HepG2 (cell line): ENCODE measurements around the gene SLC22A4. TPM values are rescaled to one million over a fixed set of nuclear protein-coding genes. Genes with fewer than 3 reads are reported as not detected.

Experiments used
- ATAC-seq: fragments of 200-7000 bp; cut with Tn5 transposase; 3 replicates; pipeline ENCODE4 v1.9.1; 2020; ENCODE audit warnings: mild to moderate bottlenecking, moderate library complexity
- BruUV-seq: library from RNA; stranded (reverse); fragments of 400-500 nt; replicated peaks from 2 replicates; lab custom pipeline; 2021; lab: Mats Ljungman, UMichigan
- CTCF ChIA-PET: fragments of 300-600 bp; formaldehyde crosslinking; extraction: SDS; loops from one replicate; lab custom pipeline; 2021; ENCODE audit warnings: low total read pairs, inconsistent platforms, low intra/inter-chr PET ratio; lab: Yijun Ruan, JAX
- POLR2A ChIA-PET: fragments of 350-600 bp; sonication (Branson Sonifier 250); formaldehyde crosslinking; loops from one replicate; lab custom pipeline; 2020; ENCODE audit warnings: antibody characterized with exemption, inconsistent platforms; lab: Yijun Ruan, JAX
- DNase-seq: peaks from one replicate; pipeline ENCODE4 v3.0.0-alpha.2; 2015; ENCODE audit warnings: low spot score
- FAIRE-seq: peaks from 3 replicates; lab custom pipeline; 2011; peaks lifted over from hg19 to GRCh38; lab: Jason Lieb, UNC
- H2AFZ ChIP-seq: one replicate; pipeline ENCODE4 v1.6.1; 2011; ENCODE audit warnings: low read length, inconsistent platforms
- H3K27ac ChIP-seq: fragments of 300-600 bp; 3 replicates; pipeline ENCODE4 v1.8.0; 2011; ENCODE audit warnings: mixed run types, mild to moderate bottlenecking, mixed read lengths, low read length, inconsistent platforms; ENCODE audit not compliant: insufficient read depth; ENCODE audit errors: extremely low read length
- H3K27me3 ChIP-seq, 2 experiments: fragments of 200-600 bp in 1 of 2; 2 replicates in 1 of 2; 3 replicates in 1 of 2; pipeline versions ENCODE4 v1.6.0 to v1.8.0; 2011; ENCODE audit warnings: low read length in 2 of 2, mild to moderate bottlenecking in 2 of 2, moderate library complexity in 2 of 2, inconsistent platforms in 1 of 2; ENCODE audit not compliant: insufficient read depth in 2 of 2, control insufficient read depth in 1 of 2
- H3K36me3 ChIP-seq, 2 experiments: fragments of 200-600 bp in 1 of 2; replicated peaks in 1 of 2; 2 replicates in 1 of 2; 3 replicates in 1 of 2; pipeline versions ENCODE4 v1.5.1 to v1.8.0; 2011; ENCODE audit warnings: low read length in 2 of 2, inconsistent platforms in 1 of 2; ENCODE audit not compliant: insufficient read depth in 2 of 2, control insufficient read depth in 1 of 2
- H3K4me1 ChIP-seq: 2 replicates; pipeline ENCODE4 v1.5.1; 2012; ENCODE audit warnings: low read length, inconsistent platforms; ENCODE audit not compliant: insufficient read depth
- H3K4me2 ChIP-seq: 2 replicates; pipeline ENCODE4 v1.6.0; 2011; ENCODE audit warnings: low read depth, low read length, inconsistent platforms
- H3K4me3 ChIP-seq, 3 experiments: fragments of 200-600 bp in 1 of 3; sonication (generic), shearing (Covaris generic) in 1 of 3; replicated peaks in 1 of 3; 2 replicates each; pipeline ENCODE4 v1.5.1; 2011 to 2016; ENCODE audit warnings: low read length in 3 of 3, inconsistent platforms in 2 of 3, low read depth in 2 of 3, mild to moderate bottlenecking in 2 of 3, control low read depth in 1 of 3, mixed read lengths in 1 of 3; ENCODE audit not compliant: insufficient read depth in 1 of 3
- H3K79me2 ChIP-seq: one replicate; pipeline ENCODE4 v1.6.1; 2011; ENCODE audit warnings: low read length, inconsistent platforms; ENCODE audit not compliant: insufficient read depth
- H3K9ac ChIP-seq: 2 replicates; pipeline ENCODE4 v1.6.0; 2011; ENCODE audit warnings: mild to moderate bottlenecking, low read depth, low read length, inconsistent platforms; ENCODE audit not compliant: insufficient read depth
- H3K9me3 ChIP-seq: 2 replicates; pipeline ENCODE4 v1.5.1; 2012; ENCODE audit warnings: mild to moderate bottlenecking, low read length
- H4K20me1 ChIP-seq: 2 replicates; pipeline ENCODE4 v1.6.0; 2011; ENCODE audit warnings: inconsistent platforms, mild to moderate bottlenecking, low read length, moderate library complexity; ENCODE audit not compliant: insufficient read depth
- BRCA1 ChIP-seq: sonication (generic); formaldehyde crosslinking; IDR thresholded peaks from 2 replicates; pipeline ENCODE4 v1.4.0; 2020; ENCODE audit warnings: missing genetic modification reagents
- CREB1 ChIP-seq, 2 experiments: fragments of 450-650 bp in 1 of 2; IDR thresholded peaks; 2 replicates each; pipeline ENCODE4 v1.6.1; 2016 to 2017; ENCODE audit warnings: control low read depth in 1 of 2, mild to moderate bottlenecking in 1 of 2, missing compliant biosample characterization in 1 of 2, missing genetic modification characterization in 1 of 2
- DR1 ChIP-seq: sonication (generic); formaldehyde crosslinking; IDR thresholded peaks from 2 replicates; pipeline ENCODE4 v1.8.0; 2021; ENCODE audit warnings: mild to moderate bottlenecking, missing genetic modification reagents, inconsistent platforms
- FIP1L1 ChIP-seq: fragments of 200-400 bp; formaldehyde crosslinking; IDR thresholded peaks from 2 replicates; pipeline ENCODE4 v1.6.1; 2018; ENCODE audit warnings: low read depth, mild to moderate bottlenecking, low read length, moderate library complexity, borderline replicate concordance; ENCODE audit not compliant: insufficient read depth
- MEIS2 ChIP-seq: sonication (generic); formaldehyde crosslinking; IDR thresholded peaks from 2 replicates; pipeline ENCODE4 v1.9.0; 2021; ENCODE audit warnings: mild to moderate bottlenecking, missing genetic modification reagents
- NBN ChIP-seq: fragments of 450-650 bp; conservative IDR thresholded peaks from 2 replicates; pipeline ENCODE4 v1.6.1; 2017
- NPAS2 ChIP-seq: sonication (generic); formaldehyde crosslinking; IDR thresholded peaks from 2 replicates; pipeline ENCODE4 v1.8.0; 2022; ENCODE audit warnings: mild to moderate bottlenecking, missing genetic modification reagents, borderline replicate concordance
- SP5 ChIP-seq: IDR thresholded peaks from 2 replicates; pipeline ENCODE4 v1.6.1; 2016; ENCODE audit warnings: low read depth, borderline replicate concordance
- TCF7L2 ChIP-seq: IDR thresholded peaks from 2 replicates; pipeline ENCODE4 v1.6.1; 2011; ENCODE audit warnings: mild to moderate bottlenecking, low read depth, low read length, moderate library complexity
- ZFX ChIP-seq: sonication (generic); formaldehyde crosslinking; IDR thresholded peaks from 2 replicates; pipeline ENCODE4 v1.4.0; 2020; ENCODE audit warnings: mild to moderate bottlenecking, low read depth, missing genetic modification reagents, moderate library complexity
- ZNF282 ChIP-seq: fragments of 450-650 bp; IDR thresholded peaks from 2 replicates; pipeline ENCODE4 v1.6.1; 2018; ENCODE audit not compliant: partially characterized antibody
- ZNF484 ChIP-seq: sonication (generic); formaldehyde crosslinking; IDR thresholded peaks from 2 replicates; pipeline ENCODE4 v1.5.1; 2020; ENCODE audit warnings: mild to moderate bottlenecking, low read depth, missing genetic modification reagents, borderline replicate concordance
- ZNF775 ChIP-seq: sonication (generic); formaldehyde crosslinking; IDR thresholded peaks from 2 replicates; pipeline ENCODE4 v1.4.0; 2020; ENCODE audit warnings: missing genetic modification reagents, mild to moderate bottlenecking, moderate library complexity, borderline replicate concordance
- WGBS: methylation state at CpG from one replicate; pipeline ENCODE4 v1.1.6; 2017; ENCODE audit warnings: low lambda C conversion rate; 5-methylcytosine and 5-hydroxymethylcytosine counted together
- in situ Hi-C: cut with HindIII; loops from 2 replicates; pipeline ENCODE4 v1.10.0; 2017; ENCODE audit warnings: low pct_unique_long_range_greater_than_20kb; ENCODE audit not compliant: extremely low pct_ligation_motif_present
- intact Hi-C: fragments of 100-400 bp; cut with micrococcal nuclease; formaldehyde crosslinking; loops from one replicate; pipeline ENCODE4 v1.10.0; 2022; ENCODE audit not compliant: unreplicated experiment
- polyA plus RNA-seq, 8 experiments: library from polyadenylated mRNA; depleted of rRNA in 3 of 8; stranded (reverse) in 7 of 8; unstranded in 1 of 8; fragments of >200 nt; fragmentation: Illumina TruSeq in 4 of 8; extraction: Trizol in 4 of 8; gene quantifications; 2 replicates each; pipeline versions ENCODE4 v1.2.1 to v1.2.3, GENCODE V29; 2011 to 2016; ENCODE audit warnings: low read depth in 4 of 8, missing spikeins in 1 of 8, mixed read lengths in 1 of 8; ENCODE audit not compliant: insufficient read depth in 1 of 8
- total RNA-seq, 5 experiments: library from RNA; depleted of rRNA; stranded (reverse); fragments of >200 nt; fragmentation: Illumina TruSeq; extraction: Trizol; gene quantifications; 2 replicates each; pipeline ENCODE4 v1.2.3, GENCODE V29; 2016; ENCODE audit warnings: low read depth in 1 of 5
- TF ChIP-seq, protein P1 (sequence below): sonication (generic); formaldehyde crosslinking; IDR thresholded peaks from 2 replicates; pipeline ENCODE4 v1.4.0; 2020; ENCODE audit warnings: mild to moderate bottlenecking, missing genetic modification reagents
- TF ChIP-seq, protein P2 (sequence below): sonication (generic); formaldehyde crosslinking; IDR thresholded peaks from 2 replicates; pipeline ENCODE4 v1.8.1; 2022; ENCODE audit warnings: mild to moderate bottlenecking, missing genetic modification reagents
- TF ChIP-seq, protein P3 (sequence below), 2 experiments: sonication (generic) in 1 of 2; formaldehyde crosslinking in 1 of 2; IDR thresholded peaks; 2 replicates each; pipeline versions ENCODE4 v1.4.0 to v1.6.1; 2016 to 2020; ENCODE audit warnings: borderline replicate concordance in 1 of 2, low read depth in 1 of 2, mild to moderate bottlenecking in 1 of 2, missing genetic modification reagents in 1 of 2

The SLC22A4 gene
- total and polyA plus RNA-seq, 2 of the 13 experiments (the other 11 are each of a cell fraction or from before 2014, with no cell fraction given): 0.33 to 0.62 TPM

DNA sequence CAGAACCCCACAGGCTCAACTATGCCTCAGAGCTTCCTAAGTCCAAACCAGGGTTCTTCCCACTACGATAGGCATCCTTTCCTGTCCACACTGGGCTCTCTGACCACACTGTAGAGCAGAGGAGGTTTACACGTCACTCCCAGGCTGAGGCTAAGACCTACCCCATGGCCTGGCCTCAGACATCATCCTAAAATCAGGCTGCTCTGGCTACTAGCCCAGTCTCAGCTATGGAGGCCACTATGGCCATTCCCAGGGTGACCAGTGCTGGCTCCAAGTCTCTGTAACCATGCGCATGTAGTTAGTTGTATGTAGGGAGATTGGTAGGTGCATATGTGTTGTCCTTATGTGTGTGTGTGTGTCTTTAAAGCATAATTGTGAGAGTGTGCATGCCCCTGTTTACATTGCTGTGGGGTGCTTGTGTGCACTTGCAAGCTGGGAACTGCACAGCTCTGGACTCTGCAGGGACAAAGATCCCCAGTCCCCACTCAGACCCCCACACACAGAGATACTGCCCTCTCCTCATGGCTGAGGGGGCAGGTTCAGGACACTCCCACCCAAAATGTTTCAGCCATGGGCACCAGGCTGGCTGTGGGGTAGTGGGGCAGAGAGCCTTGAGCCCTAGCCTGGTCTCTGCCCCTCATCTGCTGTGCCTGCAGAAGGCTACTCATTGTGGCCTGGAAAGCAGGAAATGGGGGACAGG is 24.4 kb upstream of the SLC22A4 start:
- Histone ChIP-seq H3K9me3 (no peaks in the 10 kb centered on the region), H3K79me2 (no peaks in the 10 kb centered on the region), H3K9ac (no peak overlapping the region), H3K4me3 (no peak overlapping the region), H3K4me1 (peaks cover 62% of the 10 kb centered on the region), H3K27ac (no peak overlapping the region), H2AFZ (no peak overlapping the region), H3K27me3 (no peaks in the 10 kb centered on the region), H4K20me1 (no peaks in the 10 kb centered on the region), H3K36me3 (no peaks in the 10 kb centered on the region), H3K4me2 (no peak overlapping the region)
- POLR2A ChIA-PET: interaction anchor here (1.9 to 3.3 kb wide), 2 partner anchors 8 to 24 kb away, joined by 5 to 12 read pairs; partner anchors contain the start of gene SLC22A4
- in situ Hi-C loops (no loop called here), intact Hi-C loops (loop anchor here (5.0 kb wide), 1 partner anchor 98 kb away; the partner anchor contains the start of gene SLC22A5)
- CTCF ChIA-PET: no interaction called here
- no peak for FAIRE-seq
- no peak for DNase-seq
- ATAC-seq: peak; percentile 20
- WGBS: 100% methylated on average over 2 of the region's 3 CpGs
- BruUV-seq: no TSS peak
- TF ChIP-seq CREB1 (IDR thresholded peaks at IDR 0.05) (no peak), CREB1 (CRISPR knock-in tag; IDR thresholded peaks at IDR 0.05) (no peak), ZNF484 (no peak), ZNF775 (CRISPR knock-in tag) (no peak), SP5 (CRISPR knock-in tag) (no peak), BRCA1 (no peak), ZNF282 (no peak), NBN (no peak), MEIS2 (CRISPR knock-in tag) (no peak), FIP1L1 (no peak), TCF7L2 (no peak), NPAS2 (CRISPR knock-in tag) (no peak), ZFX (CRISPR knock-in tag) (peak; percentile 42; the same call in 1 of the 2 replicates), DR1 (CRISPR knock-in tag) (no peak)
- TF ChIP-seq, protein P1, sequence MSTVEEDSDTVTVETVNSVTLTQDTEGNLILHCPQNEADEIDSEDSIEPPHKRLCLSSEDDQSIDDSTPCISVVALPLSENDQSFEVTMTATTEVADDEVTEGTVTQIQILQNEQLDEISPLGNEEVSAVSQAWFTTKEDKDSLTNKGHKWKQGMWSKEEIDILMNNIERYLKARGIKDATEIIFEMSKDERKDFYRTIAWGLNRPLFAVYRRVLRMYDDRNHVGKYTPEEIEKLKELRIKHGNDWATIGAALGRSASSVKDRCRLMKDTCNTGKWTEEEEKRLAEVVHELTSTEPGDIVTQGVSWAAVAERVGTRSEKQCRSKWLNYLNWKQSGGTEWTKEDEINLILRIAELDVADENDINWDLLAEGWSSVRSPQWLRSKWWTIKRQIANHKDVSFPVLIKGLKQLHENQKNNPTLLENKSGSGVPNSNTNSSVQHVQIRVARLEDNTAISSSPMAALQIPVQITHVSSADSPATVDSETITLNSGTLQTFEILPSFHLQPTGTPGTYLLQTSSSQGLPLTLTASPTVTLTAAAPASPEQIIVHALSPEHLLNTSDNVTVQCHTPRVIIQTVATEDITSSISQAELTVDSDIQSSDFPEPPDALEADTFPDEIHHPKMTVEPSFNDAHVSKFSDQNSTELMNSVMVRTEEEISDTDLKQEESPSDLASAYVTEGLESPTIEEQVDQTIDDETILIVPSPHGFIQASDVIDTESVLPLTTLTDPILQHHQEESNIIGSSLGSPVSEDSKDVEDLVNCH (CRISPR knock-in tag): no peak
- TF ChIP-seq, protein P2, sequence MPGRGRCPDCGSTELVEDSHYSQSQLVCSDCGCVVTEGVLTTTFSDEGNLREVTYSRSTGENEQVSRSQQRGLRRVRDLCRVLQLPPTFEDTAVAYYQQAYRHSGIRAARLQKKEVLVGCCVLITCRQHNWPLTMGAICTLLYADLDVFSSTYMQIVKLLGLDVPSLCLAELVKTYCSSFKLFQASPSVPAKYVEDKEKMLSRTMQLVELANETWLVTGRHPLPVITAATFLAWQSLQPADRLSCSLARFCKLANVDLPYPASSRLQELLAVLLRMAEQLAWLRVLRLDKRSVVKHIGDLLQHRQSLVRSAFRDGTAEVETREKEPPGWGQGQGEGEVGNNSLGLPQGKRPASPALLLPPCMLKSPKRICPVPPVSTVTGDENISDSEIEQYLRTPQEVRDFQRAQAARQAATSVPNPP: no peak
- TF ChIP-seq, protein P3, sequence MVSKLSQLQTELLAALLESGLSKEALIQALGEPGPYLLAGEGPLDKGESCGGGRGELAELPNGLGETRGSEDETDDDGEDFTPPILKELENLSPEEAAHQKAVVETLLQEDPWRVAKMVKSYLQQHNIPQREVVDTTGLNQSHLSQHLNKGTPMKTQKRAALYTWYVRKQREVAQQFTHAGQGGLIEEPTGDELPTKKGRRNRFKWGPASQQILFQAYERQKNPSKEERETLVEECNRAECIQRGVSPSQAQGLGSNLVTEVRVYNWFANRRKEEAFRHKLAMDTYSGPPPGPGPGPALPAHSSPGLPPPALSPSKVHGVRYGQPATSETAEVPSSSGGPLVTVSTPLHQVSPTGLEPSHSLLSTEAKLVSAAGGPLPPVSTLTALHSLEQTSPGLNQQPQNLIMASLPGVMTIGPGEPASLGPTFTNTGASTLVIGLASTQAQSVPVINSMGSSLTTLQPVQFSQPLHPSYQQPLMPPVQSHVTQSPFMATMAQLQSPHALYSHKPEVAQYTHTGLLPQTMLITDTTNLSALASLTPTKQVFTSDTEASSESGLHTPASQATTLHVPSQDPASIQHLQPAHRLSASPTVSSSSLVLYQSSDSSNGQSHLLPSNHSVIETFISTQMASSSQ (IDR thresholded peaks at IDR 0.05; ENCODE audit: low read depth): no peak
- TF ChIP-seq, protein P3 (CRISPR knock-in tag; IDR thresholded peaks at IDR 0.05; ENCODE audit: borderline replicate concordance): no peak
